GM18951 (cell line): ENCODE measurements around the gene TBRG4.

Experiments
- POLR2A ChIP-seq: IDR thresholded peaks from 4 replicates; pipeline ENCODE4 v1.6.1; 2011; ENCODE audit warnings: mild to moderate bottlenecking; ENCODE audit not compliant: insufficient read length, insufficient read depth; ENCODE audit errors: extremely low read depth
- in situ Hi-C: fragments of 300-500 bp; cut with MboI; formaldehyde crosslinking; loops from one replicate; pipeline ENCODE4 v1.12.0; 2022; ENCODE audit warnings: low sequenced_read_pairs, mixed read lengths, inconsistent platforms; ENCODE audit not compliant: unreplicated experiment

TBRG4 gene

DNA sequence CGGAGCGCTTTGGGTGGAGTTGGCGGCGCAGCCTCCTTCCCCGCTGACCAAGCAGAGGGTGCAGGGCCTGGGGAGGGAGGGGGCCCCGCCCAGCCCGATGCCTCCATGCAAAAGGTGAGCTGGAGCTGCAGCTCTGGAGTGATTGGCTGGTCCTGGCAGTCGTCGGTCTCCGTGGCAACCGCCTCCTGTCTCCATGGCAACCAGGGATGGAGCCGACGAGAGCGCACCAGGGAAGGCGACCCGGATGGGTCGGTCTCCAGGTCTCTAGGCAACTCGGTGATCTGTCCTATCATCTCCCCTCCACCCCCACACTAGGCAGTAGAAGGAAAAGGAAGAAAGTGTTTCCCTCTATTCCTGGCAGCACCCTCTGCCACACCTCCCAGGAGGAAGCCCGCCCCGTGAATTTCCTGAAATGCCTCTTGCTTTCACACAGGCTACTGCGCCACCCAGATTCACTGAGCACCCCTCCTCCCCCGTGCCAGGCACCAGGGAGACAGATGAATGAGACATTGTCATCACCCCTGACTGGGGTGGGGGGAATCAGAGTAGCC is 22.1 kb downstream of the TBRG4 start:
- in situ Hi-C loops: no loop called here
- TF ChIP-seq POLR2A: no peak

DNA sequence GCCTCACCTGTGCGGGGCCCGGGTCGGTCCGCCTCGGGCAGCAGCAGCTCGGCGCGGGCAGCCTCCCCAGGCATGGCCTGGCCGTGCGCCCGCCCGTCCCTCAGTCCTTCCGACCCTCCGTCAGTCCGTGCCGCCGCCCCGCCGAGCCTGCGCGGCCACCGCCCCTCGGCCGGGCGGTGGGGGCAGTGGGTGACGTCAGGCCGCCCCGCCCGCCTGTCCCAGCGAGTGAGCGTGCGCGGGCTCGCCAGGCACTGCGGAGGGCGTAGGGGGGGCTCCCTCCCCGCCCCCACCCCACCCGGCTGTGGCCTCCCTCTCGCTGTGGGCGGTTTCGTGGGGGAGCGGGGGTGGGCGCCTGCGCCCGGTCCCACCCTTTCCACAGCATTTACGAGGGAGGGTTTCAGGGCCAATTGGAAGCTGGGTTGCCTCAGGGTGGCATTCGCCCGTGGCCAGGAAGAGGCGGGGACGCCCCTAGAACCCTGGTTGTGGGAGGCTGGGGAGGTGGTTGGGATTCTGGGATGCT is 22.6 kb downstream of the TBRG4 start, which contains the start of gene NACAD:
NACAD (minus strand) TSS at position 149 of the 520 bp plus-strand sequence; CDS start at position 74, 75 bp downstream.
- no peak for TF ChIP-seq POLR2A

DNA sequence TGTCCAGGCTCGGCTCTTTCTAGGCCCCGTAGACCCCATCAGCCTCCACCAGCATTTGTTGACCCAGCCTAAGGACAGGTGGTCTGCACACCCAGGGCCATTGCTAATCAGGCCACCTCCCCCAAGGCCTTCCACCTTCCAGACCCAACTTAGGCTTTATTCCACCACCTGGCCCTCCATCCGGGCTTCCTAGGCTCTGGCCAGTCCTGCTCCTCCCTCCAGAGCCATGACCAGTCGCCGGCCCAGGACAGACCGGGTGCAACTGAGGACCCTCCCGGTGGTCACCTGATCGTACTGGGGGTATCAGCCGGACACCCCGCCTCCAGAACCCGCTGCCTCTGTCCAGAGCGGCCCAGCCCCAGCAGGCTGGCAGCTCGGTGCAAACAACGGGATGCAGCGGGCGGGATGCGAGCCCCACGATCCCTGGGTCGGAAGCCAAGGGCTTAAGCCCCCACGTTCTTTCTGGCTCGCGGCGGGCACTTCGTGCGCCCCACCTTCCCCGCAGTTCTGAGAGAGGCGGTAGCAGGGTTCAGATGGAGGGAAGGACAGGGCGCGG is 23.3 kb downstream of the TBRG4 start:
- in situ Hi-C loops: no loop called here
- TF ChIP-seq POLR2A: no peak

More for the DNA sequence above, 22.6 kb downstream of the TBRG4 start, which contains the start of gene NACAD:
- in situ Hi-C loops: no loop called here

DNA sequence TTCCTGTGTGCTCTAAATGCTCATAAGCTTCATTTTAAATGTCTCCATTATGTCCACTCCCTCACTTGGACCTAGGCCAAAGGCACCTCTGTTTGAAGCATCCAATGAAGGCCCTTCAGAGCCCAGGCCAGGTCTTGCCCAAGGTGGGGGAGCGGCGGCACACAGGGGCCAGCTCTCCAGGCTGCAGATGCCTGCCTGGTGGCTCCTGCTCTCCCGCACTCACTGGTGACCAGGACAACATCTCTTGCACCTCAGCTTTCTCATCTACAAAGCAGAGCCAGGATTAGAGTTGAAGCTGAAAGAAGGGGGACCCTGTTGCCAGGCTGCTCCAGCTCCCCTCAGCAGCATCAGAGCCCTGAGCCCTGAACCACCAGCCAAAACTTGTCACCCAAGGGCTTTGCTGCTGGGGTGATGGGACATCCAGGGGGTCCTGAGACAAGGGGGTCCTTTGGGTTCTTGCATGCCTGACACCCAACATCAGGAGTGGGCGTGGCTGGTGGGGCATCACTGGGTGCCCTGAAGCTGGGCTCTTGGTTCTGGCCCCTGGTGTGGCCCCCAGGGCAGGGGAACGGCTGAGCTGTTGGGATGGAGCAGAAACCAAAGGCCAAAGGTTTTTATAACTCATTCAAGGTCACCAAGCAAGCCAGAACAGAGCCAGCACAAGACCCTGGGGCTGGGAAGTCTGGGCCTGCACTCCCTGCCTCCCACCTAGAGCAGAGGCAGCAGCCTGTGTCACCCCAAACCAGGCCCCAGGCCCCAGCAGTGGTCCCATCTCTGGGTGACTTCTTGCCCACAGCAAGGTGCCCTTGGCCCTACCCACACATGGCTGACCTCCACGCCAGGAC is 24.0 kb downstream of the TBRG4 start:
- in situ Hi-C loops: no loop called here
- no peak for TF ChIP-seq POLR2A

DNA sequence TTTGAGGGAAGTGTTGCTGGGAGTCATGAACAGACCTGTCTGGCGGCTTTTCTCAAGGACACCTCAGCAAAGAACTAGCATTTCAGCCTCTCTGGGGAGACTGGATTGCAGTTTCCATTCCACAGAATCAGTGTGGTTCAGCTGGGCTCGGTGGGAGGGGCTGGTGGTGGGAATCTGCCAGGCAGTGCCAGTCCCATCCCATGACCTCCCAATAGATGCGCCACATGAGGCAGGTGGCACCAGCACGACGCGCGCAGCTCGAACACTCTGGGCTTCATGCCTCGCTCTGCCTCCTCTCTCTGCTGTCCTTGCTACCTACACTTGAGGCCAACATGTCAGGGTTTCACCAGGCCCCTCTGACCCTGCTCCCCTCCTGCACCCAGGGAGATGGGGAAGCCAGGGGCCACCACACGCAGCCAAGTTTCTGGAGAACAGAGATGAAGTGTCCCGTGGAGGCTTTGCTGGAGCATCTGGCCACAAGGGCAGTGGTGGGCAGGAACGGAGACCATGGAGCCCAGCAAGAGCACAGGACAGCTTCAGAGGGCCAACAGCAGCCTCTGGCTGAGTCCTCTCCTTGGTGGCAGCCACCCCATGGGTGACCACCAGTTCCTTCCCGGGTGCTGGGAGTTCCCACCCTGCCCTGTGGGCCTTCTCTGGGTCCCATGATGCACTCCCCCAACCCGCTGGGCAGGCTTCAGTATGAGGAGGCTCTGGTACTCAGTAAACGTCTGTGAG is 25.0 kb downstream of the TBRG4 start:
- in situ Hi-C loops: no loop called here
- TF ChIP-seq POLR2A: no peak

DNA sequence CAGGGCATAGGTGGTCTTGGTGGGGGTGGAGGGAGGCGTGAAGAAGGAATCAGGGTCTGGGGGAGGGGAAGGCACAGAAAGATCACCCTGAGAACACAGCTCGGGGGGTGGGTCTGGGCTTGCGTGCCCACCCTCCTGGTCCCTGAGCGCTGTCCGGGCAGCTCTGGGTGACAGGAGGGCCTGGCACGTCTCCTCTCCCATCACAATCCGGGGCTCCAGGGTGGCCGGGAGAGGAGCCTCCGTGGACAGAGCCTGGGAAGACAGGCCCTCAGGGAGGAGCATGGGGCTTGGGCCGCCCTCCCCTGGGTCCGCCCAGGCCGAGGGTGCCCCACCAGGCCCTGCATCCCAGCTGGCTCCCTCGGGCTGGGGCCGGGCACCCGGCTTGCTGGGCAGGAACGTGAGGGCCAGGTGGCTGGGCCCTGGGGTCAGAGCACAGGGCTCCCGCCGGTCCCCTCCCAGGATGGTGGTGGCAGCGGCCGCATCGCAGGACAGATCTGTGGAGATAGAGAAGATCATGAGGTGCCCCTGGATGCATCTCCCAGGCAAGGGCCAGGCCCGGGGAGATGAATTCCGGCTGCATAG is 25.8 kb downstream of the TBRG4 start:
- TF ChIP-seq POLR2A: no peak
- in situ Hi-C loops: no loop called here

DNA sequence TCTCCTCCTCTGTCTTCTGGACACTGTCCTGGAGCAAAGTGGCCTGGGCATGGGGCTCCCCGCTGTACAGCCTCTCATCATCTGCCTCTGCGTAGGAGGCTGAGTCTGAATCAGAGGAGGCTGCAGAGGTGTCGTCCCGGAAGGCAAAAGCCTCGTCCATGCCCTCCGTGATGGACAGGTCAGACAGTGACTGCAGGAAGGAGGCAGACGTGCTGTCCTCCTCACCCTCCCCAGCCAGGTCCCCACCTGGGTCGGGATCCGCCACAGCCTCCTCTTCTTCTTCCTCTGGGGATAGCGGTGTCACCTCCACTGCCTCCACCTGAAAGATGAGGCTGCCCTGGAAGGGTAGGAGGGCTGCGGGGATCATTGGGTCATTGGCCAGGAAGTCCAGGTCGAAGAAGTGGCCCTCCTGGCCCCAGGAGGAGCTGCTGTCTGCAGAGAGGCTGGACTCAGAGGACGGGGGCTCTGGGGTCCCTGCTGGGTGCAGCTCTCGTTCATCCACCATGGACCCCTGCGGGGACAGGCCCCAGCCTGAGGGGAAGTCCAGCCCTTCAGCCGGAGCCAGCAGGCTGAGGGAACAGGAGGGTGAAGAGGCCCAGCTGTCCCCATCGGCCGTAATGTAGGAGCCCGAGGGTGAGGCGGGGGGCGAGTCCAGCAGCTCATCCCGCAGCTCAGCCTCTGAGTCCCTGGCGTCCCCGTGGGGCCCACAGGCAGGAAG is 26.4 kb downstream of the TBRG4 start:
- in situ Hi-C loops: no loop called here
- TF ChIP-seq POLR2A: no peak

DNA sequence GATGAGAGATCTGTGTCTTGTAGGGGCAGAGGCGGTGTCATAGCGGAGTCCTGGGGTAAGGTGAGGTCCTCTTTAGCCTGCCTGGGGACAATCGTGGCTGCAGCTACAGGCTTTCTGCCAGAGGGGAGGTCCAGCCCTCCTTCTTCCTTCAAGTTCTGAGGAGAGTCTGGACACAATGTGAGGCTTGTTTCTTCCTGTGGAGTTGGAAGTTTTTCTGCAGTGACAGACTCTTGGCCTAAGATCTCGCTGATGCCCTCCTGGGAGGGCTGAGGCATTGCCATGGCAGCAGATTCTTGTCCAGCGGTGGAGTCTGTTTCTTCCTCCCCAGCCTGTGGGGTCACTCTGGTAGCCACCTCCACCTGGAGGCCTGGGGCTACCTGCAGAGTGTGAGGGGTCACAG is 27.2 kb downstream of the TBRG4 start:
- TF ChIP-seq POLR2A: no peak
- in situ Hi-C loops: no loop called here

DNA sequence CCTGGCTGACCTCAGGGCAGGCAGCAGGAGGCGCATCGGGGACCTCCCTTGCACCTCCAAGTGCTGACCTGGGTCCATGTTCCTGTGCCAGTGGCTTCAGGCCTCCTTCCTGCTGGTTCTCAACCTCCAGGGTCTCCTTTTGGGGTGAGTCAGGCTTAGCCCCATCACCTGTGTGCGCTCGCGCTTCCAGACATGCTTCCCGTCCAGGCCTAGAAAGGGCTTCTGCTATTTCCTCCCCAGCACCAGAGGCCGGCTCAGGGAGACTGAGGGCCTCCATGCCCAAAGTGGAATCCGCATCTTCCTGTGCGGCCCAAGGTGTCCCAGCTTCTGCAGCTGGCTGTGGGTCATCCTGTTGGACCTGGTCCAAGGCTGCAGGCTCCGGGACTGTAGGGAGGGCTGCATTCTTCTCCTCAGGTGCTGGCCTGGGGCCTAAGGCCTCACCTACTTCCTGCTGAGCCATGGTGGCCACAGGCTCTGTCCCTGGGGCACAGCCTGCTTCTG is 28.6 kb downstream of the TBRG4 start:
- no peak for TF ChIP-seq POLR2A
- in situ Hi-C loops: no loop called here

DNA sequence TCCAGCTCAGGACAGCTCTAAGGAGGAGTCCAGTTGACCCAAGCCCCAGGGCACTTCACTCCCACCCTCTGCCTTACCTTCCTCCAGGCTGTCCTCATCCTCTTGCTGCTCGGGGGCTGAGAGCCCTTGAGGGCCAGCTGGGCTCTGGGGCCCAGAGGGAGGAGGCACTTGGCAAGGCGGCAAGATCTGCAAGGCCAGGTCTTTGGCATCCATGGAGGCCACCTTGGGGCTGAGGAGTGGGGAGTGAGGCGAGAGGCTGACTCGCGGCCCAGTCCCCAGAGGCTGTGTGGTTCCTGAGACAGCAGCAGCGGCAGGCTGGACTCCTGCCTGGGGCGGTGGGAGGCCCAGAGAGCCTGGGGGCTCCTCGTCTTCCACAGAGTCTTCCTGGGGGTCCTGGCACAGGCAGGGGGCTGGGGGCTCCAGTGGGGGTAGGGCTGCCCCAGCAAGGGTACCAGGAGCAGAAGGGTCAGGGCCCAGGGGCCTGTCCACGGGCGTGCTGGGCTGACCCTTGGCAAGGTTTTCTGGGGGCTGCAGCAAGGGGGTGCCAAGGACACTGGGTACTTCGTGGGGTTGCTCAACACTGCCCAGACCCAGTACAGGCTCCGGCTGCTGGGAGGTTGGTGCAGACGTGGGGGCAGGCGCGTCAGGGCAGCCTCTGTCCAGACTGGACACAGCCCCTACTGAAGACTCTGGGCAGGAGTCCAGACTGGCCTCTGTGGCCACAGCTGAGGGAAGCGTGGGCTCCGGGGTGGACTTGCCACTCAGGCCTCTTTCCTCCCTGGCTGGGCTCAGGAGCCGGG is 29.3 kb downstream of the TBRG4 start:
- in situ Hi-C loops: no loop called here
- TF ChIP-seq POLR2A: no peak

DNA sequence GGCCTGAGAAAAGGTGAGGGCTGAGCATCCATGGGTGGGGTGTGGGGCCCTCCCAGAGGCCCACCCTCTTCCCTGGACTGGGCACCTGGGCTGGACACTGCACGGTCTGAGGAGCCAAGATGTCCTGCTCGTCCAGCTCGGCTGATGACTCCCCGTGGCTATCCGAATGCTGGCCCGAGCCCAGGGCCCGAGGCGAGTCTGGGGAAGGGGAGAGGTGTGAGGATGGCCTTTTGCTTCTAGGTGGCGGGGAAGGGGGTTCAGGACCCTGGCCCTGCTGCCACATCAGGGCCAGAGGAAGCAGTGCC is 29.9 kb downstream of the TBRG4 start:
- in situ Hi-C loops: no loop called here
- no peak for TF ChIP-seq POLR2A

DNA sequence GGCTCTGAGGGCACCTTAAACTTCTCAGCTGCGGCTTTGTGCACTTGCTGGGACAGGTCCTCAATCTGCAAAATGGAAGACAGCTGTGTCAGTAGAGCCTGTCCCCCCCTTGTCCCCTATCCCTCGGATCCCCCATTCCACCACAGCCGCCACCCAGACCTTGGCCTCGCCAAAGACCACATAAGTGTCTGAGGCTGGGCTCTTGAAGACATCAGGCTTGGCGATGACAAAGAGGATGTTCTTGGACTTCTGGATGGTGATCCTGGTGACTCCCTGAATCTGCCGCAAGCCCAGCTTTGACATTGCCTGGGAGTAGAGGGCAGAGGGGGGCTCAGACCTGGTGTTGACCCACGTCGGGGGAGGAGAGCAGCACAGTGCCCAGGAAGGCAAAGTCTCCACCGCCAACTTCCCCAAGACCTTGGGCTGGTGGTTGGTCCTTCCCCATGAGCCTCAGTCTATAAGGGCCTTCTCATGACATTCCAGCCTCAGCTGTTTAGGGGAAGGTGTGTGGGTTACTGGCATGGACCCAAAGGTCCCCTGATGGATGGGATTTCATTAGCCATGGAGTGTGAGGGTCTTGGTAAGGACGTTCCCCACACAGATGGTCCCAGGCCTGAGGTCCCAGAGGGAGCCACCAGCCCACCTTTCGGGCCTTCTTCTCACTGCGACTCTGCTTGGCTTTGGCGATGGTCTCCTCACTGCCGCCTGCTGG is 30.4 kb downstream of the TBRG4 start:
- no peak for TF ChIP-seq POLR2A
- in situ Hi-C loops: no loop called here
